Measurements from ENCODE around the gene TMEM140.
"Not testable (repeated sequence)": the region's sequence is repeated elsewhere in the genome, so short reads cannot be mapped to it uniquely, and the experiment has no call there.

The TMEM140 gene

DNA sequence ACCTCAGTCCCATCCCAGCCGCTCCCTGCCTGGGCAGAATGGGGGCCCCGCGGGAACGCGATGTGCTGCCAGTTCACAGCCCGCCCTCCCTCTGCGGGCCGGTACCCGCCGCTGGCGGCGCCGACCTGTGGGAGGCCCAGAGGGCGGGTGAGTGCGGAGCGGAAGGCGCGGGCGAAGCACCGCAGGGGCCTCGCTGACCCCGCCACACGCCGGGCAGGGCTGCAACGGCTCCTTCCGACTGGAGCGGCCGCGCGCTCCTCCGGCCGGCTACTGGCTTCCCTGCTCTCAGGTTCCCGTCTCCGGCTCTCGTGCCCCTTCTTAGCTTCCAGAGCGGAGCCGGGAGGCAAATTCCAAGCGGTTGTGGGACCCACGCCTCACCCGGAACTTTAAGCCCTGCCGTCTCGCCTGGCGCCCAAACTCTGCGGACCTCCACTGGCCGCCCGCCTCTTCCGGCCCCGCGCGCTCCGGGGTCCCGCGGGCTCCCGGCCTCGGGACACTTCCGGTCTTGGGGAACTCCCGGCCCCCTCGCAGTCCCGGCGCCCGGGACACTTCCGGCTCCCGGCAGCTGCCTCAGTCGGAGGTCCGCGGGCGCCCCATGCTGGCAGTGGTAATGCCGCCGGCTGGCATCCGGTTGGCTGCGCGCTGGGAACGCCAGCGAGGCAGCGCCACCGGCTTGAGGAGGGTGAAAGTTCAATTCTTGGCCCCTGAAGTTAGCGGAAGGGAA lies 22.6 kb downstream of the TMEM140 start, which contains the start of gene CYREN:
Gene CYREN (minus strand): TSS at position 434 of the 724 bp plus-strand sequence. CDS start 1,785 bp downstream, outside the sequence.
- peak within 1 kb of the TSS; percentile 86 for H3K4me3 ChIP-seq (ENCODE audit: low read depth, low read length)
- peak; percentile 71 for DNase-seq (ENCODE audit: low read depth)

GRCh38 chr7:135170998-135171481 lies 23.2 kb downstream of the TMEM140 start:
- peak overlapping the region; percentile 86 for H3K4me3 ChIP-seq (ENCODE audit: low read depth, low read length)
- not testable (repeated sequence) for DNase-seq (ENCODE audit: low read depth)

DNA sequence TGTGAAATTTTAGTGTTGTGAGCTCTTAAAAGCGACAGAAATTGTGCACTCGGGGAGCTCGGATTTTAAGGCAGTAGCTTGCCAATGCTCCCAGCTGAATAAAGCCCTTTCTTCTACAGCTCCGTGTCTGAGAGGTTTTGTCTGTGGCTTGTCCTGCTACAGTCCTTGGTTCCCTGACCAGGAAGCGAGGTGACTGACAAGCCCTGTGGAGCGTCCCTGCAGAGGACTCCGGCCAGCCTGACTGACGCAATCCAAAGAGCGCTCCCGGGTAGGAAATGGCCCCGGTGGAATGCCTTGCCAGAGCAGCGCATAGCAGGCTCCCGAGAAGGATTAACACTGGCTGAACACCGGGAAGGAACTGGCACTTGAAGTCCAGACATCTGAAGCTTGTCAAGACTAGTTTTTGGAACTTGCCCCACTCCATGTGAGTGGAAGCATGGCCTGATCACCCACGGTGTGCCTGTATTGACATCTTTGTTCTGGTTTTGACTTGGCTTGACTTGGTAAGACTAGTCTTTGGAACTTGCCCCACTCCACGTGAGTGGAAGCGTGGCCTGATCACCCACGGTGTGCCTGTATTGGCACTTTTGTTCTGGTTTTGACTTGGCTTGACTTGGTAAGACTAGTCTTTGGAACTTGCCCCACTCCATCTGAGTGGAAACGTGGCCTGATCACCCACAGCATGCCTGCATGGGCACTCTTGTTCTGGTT lies 23.9 kb downstream of the TMEM140 start:
- H3K4me3 ChIP-seq (ENCODE audit: low read depth, low read length); DNase-seq (ENCODE audit: low read depth): not testable (repeated sequence)

DNA sequence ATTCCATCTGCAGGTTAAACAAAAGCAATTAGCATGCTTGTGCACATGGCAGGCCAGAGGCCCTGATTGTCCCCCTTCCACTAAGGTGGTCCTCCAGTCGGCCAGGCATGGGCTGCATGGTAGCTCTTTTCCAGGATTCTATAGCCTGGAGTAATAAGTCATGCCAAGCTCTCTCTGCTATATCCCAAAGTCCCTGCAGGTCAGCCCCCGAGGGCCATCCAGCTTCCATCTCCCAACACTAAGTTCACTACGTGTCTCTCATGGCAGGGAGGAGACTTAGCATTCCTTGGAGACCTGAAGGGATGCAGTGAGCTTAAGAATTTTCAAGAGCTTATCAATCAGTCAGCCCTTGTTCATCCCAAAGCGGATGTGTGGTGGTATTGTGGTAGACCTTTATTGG lies 26.0 kb downstream of the TMEM140 start:
- not testable (repeated sequence) for DNase-seq (ENCODE audit: low read depth); H3K4me3 ChIP-seq (ENCODE audit: low read depth, low read length)

DNA sequence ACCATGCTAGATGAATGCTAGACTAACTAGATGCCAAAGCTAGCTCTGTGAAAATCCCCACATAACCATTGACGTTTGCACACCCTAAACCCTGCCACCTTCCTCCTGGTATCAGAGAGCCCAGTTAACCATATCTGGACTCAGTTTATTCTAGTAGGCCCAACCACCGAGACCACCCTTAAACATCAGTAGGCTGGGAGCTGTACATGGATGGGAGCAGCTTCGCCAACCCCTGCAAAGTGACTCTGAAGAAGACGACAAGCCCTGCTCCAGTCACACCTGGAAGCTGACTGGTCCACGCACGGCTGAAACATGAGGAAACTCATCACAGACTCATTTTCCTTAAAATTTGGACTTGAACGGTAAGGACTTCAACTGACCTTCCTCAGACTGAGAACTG lies 27.1 kb downstream of the TMEM140 start:
- no peak for DNase-seq (ENCODE audit: low read depth)

GRCh38 chr7:135175931-135176330 lies 28.1 kb downstream of the TMEM140 start:
- no peak overlapping the region for H3K4me3 ChIP-seq (ENCODE audit: low read depth, low read length)
- DNase-seq (ENCODE audit: low read depth): no peak

More for the DNA sequence above, 27.1 kb downstream of the TMEM140 start:
- H3K4me3 ChIP-seq (ENCODE audit: low read depth, low read length): no peak overlapping the region

DNA sequence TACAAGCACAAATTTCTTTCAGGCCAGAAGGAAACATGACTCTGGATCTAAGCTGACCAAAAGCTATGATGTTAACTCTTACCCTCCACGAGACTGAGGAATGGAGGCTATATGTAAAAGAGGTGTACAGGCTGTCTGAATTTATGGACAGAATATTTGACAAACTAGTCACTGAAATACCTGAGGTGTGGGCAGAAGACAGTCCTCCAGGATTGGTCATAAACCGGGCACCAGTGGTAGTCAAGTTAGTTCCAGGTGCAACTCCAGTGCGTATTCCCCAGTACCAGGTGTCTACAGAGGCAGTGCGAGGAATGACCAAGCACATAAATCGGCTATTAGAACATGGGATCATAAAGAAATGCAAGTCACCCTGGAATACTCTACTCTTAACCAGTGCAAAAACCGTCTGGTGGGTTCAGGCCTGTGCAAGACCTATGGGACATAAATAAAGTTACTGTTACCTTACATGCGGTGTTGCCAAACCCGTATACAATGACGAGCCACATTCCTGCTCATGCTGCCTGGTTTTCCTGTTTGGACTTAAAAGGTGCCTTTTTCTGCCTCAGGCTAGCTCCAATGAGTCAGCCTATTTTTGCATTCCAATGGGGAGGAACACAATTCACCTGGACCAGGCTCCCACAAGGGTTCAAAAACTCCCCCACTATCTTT lies 29.3 kb downstream of the TMEM140 start:
- H3K4me3 ChIP-seq (ENCODE audit: low read depth, low read length): no peak overlapping the region
- no peak for DNase-seq (ENCODE audit: low read depth)

DNA sequence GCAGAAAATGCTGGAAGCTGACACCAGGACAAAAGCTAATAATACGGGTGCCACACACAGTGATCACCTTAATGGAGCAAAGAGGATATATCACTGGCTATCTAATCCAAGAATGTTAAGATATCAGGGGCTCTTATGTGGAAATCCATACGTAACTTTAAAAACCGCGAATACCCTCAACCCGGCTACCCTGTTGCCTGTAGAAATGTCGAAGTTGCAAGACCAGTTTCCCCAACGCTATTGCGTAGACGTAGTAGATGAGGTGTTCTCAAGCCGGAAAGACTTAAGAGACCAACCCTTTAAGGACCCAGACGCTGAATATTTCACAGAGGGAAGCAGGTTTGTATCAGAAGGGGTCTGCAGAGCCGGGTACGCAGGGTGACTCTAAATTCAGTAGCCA lies 30.5 kb downstream of the TMEM140 start:
- DNase-seq (ENCODE audit: low read depth): no peak
- no peak overlapping the region for H3K4me3 ChIP-seq (ENCODE audit: low read depth, low read length)

DNA sequence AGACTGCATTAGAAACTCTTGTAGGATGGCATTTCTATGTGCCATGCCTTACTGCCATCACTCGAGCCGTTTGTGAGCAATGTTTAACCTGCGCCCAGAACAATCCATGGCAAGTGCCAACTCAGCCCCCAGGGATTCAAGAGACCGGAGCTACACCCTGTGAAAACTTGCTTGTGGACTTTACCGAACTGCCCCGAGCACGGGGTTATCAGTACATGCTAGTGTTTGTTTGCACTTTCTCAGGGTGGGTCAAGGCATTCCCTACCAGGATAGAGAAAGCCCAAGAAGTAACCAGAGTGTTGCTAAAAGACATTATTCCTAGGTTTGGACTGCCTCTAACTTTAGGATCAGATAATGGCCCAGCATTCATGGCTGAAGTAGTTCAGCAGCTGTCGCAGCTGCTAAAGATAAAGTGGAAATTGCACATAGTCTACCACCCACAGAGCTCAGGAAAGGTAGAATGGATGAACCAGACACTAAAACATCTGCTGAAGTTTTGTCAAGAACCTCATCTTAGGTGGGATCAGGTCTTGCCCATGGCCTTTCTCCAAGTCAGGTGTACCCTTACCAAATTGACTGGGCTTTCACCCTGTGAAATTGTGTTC lies 31.6 kb downstream of the TMEM140 start:
- no peak for DNase-seq (ENCODE audit: low read depth)
- no peak overlapping the region for H3K4me3 ChIP-seq (ENCODE audit: low read depth, low read length)

DNA sequence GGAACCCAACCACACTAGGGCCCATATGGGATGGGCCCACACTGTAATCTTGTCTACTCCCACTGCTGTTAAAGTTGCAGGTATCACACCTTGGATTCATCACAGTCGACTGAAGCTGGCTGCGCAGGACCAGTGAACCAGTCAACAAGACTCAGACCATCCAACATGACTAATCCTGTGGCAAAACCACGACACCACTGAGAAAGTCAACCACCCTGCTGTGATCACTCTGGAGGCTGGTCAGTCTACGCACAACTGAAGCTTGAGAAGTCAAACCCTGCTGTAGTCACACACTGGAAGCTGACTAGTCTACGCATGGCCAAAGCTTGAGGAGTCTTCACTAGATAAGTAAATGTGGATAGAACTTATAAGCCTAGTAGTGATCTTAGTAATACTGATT lies 32.2 kb downstream of the TMEM140 start:
- no peak for DNase-seq (ENCODE audit: low read depth)

DNA sequence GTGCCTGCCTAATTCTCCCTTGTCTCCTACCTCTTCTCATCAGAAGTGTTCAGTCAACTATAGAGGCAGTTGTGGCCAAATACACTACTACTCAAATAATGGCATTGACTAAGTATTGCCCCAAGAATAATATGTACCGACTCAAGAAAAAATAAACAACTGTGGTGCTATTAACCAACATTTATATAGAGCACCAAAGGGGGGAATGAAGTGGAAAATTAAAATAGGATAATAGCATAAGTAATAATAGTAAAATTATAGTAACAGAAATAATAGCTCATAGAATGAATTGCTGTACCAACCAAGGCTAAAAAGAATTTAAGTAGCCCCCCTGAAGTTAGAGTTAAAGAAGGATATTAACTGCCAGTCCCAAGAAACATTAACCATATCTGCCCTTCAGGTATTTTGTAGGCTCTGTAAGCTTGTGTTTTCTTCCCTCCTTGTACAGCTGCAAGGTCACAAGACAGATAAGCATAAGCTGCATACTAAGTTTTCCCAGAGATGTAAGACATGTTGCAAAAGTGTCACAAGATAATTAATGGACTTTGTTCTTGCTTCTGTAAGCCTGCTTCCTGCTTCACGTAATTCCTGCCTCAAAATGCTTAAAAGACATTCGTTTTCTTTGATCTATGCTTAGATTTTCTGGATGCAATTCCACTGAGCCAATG lies 33.5 kb downstream of the TMEM140 start:
- DNase-seq (ENCODE audit: low read depth): no peak
- H3K4me3 ChIP-seq (ENCODE audit: low read depth, low read length): no peak overlapping the region

More for the DNA sequence above, 32.2 kb downstream of the TMEM140 start:
- no peak overlapping the region for H3K4me3 ChIP-seq (ENCODE audit: low read depth, low read length)

- no peak for DNase-seq (ENCODE audit: low read depth)
- no peak overlapping the region for H3K4me3 ChIP-seq (ENCODE audit: low read depth, low read length)
These were observed 34.2 kb downstream of the TMEM140 start for GRCh38 chr7:135181929-135182678.

- no peak for DNase-seq (ENCODE audit: low read depth)
- no peak overlapping the region for H3K4me3 ChIP-seq (ENCODE audit: low read depth, low read length)
These were observed 35.6 kb downstream of the TMEM140 start for GRCh38 chr7:135183478-135183877.

GRCh38 chr7:135184254-135184841 lies 36.5 kb downstream of the TMEM140 start:
- no peak overlapping the region for H3K4me3 ChIP-seq (ENCODE audit: low read depth, low read length)
- DNase-seq (ENCODE audit: low read depth): no peak

- H3K4me3 ChIP-seq (ENCODE audit: low read depth, low read length): no peak overlapping the region
- no peak for DNase-seq (ENCODE audit: low read depth)
These were observed 37.8 kb downstream of the TMEM140 start for GRCh38 chr7:135185471-135186260.

DNA sequence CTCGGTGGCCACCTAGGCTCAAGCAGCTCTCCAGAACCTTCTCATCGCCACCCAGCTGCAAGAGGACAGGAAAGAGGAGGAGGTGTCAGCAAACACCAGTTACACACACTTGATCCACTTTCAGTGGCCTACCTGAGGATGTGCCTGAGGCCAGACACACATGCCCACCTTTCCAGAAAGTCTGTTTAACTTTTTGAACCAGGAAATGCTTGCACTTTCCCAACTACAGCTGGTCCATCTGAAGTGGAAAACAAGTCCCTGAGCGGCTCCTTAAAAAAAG lies 38.3 kb downstream of the TMEM140 start:
- no peak for DNase-seq (ENCODE audit: low read depth)
- H3K4me3 ChIP-seq (ENCODE audit: low read depth, low read length): no peak overlapping the region

DNA sequence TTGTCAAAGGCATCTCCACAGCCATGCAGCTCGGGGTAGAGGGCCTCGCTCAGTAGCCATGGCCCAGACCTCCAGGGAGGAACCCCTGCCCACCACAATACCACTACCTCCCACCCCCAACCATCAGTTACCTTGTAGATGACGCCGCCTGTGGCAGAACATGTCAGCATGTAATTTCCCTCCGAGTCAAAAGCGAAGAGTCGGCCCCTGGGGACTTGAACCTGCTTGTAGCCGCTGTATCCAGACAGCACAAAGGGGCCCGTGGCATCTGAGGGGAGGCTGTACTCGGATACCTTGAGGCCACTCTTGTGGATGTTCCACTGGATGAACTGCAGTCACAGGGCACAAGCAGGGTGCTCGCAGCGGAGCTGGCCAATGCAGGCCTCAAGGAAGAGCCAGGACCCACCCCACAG lies 39.0 kb downstream of the TMEM140 start:
- DNase-seq (ENCODE audit: low read depth): no peak
- H3K4me3 ChIP-seq (ENCODE audit: low read depth, low read length): no peak overlapping the region

Data from skeletal muscle cell (primary cell).